ENCODE measurements around the gene PGRMC2.

DNA sequence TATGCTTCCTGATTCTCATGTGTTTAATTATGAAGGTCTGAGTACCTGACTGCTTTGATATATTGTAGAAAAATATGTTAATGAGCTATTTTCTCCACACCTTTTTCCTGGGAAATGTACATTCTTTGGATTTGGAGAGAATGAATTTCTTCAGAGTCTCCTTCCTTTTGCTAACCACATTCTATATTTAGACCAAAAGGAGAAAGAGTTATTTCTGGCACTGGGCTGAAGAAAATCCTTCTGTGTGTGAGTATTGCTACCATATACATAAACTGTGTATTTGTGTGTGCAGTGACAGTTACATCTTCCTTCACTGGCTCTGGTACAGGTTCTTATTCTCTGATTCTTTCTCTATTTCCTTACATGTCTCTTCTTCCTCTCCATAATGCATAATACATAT is 44.5 kb upstream of the PGRMC2 start:
- TF ChIP-seq GATA2 (IDR thresholded peaks at IDR 0.05; ENCODE audit: low read depth, low read length) (no peak), GATA3 (IDR thresholded peaks at IDR 0.05; ENCODE audit: low read depth, low read length) (no peak)

Measured in SH-SY5Y (cell line).